ENCODE measurements around the gene GATAD2B. TPM values are rescaled to one million over a fixed set of nuclear protein-coding genes. Genes with fewer than 3 reads are reported as not detected.
A peak's percentile ranks its signal among the peaks of the same experiment; 100 is the strongest.
"Not testable (repeated sequence)": the region's sequence is repeated elsewhere in the genome, so short reads cannot be mapped to it uniquely, and the experiment has no call there.

Gene GATAD2B
- total RNA-seq, 1 donor from 2014 or later = 4.0 TPM

DNA sequence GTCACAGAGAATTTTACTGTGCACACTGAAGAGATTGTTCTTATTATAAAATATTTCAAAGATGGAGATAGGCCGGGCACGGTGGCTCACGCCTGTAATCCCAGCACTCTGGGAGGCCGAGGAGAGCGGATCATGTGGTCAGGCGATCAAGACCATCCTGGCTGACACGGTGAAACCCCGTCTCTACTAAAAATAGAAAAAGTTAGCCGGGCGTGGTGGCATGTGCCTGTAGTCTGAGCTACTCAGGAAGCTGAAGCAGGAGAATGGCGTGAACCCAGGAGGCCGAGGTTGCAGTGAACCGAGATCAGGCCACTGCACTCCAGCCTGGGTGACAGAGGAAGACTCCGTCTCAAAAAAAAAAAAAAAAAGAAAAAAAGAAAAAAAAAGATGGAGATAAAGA, 82.0 kb downstream of the GATAD2B start:
- not testable (repeated sequence) for DNase-seq (ENCODE audit: low read depth in 2 of 2)

DNA sequence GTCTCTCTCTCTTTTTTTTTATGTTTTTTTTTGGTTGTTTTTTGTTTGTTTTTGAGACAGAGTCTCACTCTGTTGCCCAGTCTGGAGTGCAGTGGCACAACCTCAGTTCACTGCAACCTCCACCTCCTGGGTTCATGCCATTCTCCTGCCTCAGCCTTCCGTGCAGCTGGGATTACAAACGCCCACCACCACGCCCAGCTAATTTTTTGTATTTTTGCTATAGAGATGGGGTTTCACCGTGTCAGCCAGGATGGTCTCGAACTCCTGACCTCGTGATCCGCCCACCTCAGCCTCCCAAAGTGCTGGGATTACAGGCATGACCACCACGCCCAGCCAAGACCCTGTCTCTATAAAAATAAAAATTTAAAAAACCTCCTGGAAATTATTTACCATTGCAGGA, 88.8 kb downstream of the GATAD2B start:
- DNase-seq (ENCODE audit: low read depth in 2 of 2) = not testable (repeated sequence)

DNA sequence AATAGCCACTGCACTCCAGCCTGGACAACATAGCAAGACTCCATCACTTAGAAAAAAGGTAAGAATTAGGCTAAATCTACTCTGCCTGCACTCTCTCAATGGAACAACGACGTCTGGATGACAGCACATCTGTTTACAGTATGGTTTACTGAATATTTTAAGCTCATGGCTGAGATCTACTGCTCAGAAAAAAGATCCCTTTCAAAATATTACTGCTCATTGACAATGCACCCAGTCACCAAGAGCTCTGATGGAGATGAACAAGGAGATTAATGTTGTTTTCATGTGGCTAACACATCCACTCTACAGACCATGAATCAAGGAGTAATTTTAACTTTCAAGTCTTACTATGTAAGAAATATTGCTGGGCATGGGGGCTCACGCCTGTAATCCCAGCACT, 89.6 kb downstream of the GATAD2B start:
- DNase-seq (ENCODE audit: low read depth in 2 of 2) = no peak

DNA sequence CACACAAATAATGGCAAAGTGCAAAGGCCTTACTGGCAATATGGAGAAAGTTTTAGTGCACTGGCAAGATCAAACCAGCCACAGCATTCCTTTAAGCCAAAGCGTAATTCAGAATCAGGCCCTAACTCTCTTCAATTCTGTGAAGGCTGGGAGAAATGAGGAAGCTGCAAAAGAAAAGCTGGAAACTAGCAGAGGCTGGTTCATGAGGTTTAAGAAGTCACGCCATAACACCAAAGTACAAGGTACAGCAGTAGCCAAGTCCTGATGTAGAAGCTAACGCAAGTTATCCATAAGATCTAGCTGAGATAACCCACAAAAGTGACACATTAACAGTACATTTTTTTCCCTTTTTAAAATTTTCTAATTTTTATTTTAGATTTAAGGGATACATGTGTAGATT, 90.5 kb downstream of the GATAD2B start:
- no peak for DNase-seq (ENCODE audit: low read depth in 2 of 2)

DNA sequence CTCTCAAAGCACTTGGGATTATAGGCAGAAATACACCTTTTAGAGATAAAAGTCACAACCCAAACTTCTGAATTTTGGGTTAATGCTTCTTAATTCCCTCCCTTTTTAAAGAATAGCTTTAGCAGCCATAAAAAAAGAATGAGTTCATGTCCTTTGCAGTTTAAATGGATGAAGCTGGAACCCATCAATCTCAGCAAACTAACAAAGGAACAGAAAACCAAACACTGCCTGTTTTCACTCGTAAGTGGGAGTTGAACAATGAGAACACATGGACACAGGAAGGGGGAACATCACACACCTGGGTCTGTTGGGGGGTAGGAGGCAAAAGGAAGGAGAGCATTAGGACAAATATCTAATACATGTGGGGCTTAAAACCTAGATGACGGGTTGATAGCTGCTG, 91.7 kb downstream of the GATAD2B start:
- no peak for DNase-seq (ENCODE audit: low read depth in 2 of 2)

DNA sequence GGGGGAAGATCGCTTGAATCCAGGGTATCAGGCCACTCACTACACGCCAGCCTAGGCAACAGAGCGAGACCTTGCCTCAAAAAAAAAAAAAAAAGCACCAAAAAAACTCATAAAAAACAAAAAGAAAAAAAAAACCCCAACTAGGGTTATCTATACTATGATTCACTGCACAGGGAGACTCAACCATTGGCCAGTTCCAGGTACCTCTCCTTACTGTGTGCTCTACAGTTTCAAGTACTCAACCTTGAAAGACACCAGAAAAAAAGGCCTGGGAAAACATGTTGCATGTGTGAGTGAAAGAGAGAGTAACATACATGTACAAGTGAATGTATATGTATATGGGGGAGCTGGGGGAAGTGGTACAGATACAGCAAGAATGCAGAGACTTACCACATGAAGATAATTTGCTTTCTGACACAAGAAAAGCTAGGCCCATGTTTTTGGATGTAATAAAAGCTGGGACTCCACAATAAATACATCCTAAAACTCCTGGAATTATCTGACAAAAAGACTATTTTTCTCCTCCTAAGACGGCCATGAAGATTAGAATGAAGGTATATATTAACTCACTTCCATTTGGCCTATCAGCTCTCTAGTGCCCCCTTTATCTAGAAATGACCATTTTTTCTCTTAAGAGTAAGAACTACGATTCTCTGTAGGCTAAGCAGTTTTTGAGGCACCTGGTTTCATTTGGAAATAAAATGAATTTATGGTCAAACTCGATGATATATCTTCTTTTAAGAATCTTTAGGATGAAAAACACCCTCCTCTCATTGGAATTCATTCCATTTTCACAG, 95.4 kb downstream of the GATAD2B start:
- no peak for DNase-seq (ENCODE audit: low read depth in 2 of 2)

DNA sequence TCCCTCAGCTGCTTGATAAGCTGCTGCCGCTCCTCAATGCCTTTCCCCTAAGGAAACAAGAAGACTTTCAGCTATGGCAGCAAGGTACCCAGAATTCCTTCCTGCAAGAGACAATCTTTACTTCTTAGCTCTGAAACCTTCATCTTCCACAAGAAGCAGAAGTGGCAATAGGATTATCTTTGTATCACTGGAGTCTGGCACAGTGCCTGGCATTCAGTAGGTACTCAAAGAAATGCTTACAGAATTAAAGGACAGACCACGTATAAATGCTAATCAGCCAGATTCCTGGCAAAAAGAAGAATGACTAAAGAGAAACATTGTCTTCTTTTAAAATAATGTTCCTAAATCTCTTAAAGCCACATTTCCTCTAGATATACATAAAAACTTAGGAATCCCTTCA, 103.9 kb downstream of the GATAD2B start:
- DNase-seq (ENCODE audit: low read depth in 2 of 2) = no peak

DNA sequence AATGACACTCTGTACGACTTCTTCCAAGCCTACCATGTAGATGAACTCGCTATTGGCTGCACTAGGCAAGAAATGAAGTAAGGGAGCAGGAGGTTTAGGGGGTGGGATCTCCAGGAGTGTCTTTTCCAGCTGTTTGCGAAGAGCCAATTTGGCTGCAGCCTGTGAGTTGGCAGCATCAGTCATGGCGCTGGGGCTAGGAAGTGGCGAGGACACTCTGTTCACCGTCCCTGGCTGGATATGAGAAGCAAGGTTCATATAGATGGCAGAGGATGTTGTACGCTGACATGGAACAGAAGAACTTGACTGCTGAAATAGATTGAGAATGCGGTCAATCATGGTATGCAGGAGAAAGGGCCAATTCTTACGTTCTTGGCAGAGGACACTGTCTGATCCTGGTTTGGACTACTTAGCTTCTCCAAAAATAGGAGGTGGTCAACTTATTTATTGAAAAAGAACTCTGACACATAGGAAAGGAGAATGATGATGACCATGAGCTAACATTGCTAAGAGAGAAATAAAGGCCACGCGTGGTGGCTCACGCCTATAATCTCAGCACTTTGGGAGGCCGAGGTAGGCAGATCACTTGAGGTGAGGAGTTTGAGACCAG, 106.4 kb downstream of the GATAD2B start:
- DNase-seq (ENCODE audit: low read depth in 2 of 2) = no peak

DNA sequence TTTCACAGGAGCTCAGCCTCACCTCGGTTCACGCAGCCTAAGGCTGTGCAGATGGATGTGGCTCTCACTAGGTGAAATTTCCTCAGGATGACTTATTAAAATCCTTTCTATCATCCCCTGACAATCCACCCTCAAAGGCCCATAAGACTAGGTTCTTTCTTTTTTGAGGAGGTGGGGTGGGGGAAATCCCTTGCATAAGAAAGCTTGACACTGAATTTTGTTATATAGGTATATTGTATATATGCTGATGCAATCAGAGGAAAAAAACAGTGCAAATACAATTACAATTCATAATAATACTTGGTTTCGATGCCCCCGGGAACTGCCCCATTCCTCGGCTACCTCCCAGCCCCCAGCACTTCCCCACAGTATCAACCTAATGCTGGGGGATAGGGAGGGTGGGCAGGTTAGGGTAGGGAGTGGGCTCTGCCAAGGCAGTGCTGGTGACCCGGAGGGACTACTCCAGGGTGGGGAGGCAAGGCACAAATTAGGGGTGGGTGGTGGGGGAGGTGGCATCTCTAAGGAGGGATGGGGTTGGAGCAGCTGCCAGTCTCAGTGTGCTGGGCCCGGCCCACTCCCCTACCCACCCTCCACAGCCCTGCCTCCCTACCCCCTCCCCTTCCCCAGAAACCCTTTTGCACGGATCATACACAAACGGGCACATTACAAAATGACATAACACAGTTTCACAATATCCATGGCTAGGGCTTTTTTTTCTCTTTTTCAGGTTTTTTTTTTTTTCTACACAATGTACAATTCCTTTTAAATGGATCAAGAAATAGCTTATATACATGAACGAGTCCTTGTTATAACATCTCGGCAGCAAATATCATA, 116.7 kb downstream of the GATAD2B start:
- no peak for DNase-seq (ENCODE audit: low read depth in 2 of 2)

DNA sequence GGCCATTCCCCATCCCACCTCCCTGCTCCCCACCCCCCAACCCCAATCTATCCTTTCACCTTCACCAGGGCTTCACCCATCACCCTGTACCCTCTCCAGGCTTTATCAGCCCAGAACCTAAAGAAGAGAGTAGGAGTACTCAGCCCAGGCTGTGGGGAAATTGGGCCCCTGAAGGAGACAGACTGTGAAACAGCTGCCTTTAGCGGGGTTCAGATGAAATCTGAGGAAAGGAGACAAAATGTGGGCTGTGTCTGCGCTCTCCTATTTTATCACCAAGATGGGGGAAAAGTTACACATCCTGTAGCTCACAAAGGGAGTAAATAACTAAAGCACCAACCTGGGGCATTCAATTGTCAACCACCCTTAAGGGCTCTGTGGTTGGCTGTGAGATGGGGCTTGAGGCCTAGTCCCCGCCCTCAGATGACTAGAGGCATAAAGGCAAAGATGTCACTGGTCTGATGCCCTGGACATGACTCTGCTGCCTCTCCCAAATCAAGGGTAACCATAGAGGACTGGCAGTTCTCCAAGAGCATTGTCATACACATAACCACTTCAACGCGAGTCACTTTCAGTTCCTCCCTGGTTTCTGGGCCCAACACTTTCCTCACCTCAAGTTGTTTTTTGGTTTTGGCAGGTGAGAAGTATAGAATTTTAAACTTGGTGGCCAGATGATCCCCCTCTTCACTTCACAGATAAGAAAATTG, 117.6 kb downstream of the GATAD2B start:
- DNase-seq (ENCODE audit: low read depth in 2 of 2) = peak in 1 of 2 donors; percentile 21

DNA sequence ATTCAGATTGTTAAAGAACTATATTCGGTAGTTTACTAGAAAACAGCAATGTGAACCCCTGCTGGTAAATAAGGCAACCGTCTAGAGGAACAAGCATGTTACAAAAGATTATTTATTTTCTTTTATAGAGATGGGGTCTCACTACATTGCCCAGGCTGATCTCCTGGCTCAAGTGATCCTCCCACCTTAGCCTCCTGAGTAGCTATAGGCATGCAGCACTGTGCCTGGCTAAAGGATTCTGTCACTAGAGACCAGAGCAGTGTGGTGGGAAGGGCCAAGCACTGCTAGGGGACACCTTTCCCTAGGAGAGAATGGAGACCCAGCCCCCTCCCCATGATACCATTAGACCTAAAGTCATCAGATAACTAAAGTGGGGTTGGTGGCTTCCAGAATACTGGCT, 118.7 kb downstream of the GATAD2B start:
- no peak for DNase-seq (ENCODE audit: low read depth in 2 of 2)

DNA sequence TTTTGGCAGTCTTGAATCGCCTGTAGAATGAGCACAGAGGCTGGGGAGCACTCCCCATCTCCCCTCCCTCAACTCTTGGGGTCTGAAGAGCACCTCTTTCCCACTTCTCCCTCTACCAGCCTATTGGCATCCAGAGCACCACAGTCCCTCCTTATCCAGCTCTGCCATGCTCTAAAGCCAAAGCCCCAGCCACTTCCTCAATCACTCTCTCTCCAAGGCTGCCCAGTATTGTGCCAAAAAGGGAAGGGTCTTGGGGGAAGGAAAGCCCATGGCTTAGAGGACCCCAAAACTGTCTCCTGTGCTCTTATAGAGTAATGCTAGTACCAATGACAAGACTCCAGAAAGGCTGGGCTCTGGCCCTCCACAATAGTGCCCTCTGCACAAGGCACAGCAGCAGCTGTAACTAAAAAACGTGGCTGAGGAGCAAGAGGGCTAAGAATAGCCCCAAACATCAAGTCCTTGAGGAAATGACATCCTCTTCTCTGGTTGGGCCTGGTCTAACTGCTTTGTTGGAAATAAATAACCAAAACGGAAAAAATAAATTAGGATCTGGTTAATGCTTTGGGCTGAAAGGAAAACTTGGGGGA, 119.2 kb downstream of the GATAD2B start:
- no peak for DNase-seq (ENCODE audit: low read depth in 2 of 2)

DNA sequence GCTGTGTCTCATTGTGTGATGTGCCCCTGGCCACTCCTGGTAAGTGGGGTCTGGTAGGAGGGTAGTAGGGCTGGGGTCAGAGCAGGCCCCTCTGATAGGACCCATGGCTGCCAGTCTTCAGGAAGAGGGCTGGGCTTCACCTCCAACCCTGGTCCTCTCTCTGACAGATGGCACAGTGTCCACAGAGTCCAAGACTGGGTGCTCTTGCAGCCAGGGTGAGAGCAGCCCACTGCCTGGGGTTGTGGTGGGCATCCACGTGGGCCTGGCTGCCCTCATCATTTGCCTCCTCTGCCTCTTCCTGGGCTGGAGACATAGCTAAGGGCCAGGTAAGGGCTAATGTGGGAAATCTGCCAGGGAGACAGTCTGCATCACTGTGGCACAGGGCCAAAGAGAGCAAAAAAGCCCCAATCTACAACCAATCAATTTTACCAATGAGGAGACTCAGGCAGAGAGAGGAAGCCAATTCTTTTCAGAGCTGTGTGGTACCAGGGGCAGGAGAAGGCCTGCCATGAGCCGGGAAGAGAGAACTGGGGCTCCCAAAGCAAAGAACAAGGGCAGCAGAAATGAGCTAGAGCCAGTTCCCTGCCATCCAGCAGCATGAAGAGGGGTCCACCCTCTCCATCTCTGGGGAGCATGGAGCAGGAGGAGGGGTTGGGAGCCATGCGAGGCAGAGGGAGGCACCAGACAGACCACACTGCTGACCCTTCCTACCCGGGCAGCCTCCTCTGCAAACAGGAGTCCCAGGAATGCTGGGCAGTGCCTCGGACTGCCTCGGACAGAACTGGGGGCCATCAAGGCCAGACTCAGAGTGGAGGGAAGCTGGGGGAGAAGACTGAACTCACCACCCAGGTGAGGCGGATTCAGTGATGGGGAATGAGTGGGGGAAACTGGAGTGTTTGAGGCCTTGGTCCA, 120.7 kb downstream of the GATAD2B start:
- DNase-seq (ENCODE audit: low read depth in 2 of 2) = no peak

DNA sequence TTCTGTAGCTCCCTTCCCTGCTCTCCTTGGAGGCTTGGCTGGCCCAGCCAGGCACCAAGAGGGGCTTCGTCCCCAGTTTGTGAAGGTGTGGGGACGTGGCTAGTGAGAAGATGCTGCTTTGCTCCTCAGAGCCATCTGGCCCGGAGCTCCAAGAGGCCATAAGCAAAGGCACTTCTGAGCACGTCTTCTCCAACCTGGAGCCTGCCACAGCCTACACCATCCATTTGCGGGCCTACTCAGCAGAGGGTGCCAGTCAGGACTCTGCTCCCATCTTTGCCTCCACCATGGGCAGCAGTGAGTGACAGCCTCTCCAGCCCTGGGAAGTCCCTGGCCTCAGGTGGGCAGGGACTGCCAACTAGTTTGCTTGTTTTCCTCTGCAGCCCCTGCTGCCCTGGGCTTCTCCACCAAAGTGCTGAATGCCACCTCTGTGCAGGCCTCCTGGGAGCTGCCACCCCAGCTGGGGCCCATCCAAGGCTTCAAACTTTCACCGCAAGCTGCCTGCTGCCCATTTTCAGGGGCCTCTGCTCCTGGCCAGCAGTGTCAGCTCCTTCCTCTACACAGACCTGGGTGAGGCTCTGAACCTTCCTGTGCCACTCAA, 121.6 kb downstream of the GATAD2B start:
- no peak for DNase-seq (ENCODE audit: low read depth in 2 of 2)

DNA sequence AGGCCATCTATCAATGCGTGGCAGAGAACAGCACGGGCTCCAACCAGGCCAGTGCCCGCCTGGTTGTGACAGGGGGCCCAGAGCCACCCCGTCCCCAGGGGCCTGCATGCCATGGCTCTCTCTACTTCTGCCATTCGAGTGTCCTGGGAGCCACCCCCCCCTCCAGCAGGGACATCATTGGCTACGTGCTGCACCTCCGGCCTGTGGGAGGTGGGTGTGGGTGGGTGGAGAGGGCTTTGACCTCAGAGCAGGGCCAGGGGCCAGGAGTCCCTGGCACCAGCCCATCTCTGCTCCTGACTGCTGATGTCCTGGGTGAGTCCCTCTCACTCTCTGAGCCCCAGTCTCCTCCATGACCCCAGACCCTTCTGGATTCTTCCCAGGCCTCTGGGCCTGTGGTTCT, 122.3 kb downstream of the GATAD2B start:
- DNase-seq (ENCODE audit: low read depth in 2 of 2) = no peak

DNA sequence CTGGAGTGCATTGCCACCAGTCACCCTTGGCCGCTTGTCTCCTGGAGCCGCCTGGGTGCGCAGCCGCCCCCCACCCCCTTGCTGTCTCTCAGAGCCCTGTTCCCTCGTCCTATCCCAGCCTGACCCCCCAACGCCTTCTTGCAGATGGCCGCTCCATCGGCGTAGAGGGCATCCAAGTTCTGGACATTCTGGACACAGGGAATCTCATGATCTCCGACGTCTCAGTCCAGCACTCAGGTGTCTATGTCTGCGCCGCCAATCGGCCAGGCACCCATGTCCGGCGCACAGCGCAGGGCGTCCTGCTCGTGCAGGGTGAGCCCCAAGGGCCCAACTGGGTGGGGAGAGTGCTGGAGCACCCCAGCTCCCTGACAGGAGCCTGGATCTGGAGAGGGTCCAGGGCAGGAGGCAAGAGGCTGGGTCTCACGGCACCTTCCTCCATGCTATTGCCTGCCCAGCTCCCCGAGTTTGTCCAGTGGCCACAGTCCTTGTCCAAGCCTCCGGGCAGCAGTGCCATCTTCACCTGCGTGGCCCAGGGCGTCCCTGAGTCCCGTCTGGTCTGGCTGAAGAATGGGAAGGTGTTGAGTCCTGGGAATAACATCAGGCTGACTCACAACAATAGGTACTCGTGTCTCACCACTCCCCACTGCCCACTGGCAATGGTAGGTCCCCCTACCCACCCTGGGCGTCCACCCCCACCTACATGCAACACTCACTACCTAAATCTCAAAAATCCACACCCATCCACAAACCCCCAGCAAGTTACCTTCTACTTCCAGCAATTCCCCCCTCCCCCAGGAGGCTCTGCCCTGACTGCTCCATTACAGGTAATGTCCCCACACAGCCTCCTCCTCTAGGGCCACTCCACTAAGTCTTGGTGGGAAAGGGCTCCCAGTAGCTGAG, 123.0 kb downstream of the GATAD2B start:
- DNase-seq (ENCODE audit: low read depth in 2 of 2) = no peak

DNA sequence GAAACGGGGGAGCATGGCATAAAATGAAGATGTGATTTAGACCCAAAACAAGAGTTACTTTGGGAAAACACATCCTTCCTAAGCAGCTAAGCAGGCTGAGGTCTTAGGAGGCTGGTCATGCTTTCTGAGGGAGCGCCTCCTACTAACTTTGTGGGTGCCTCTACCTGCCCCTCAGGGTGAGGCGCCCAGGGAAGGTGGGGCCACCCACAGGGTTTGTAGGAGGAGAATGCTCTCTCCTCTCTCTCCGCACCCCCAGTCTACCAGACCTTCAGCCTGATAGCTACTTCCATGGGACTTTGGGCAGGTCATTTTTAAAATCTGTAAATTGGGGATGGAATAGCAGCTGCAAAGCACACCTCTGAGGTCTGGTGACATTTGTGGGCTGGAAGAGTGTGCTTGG, 123.8 kb downstream of the GATAD2B start:
- DNase-seq (ENCODE audit: low read depth in 2 of 2) = no peak

DNA sequence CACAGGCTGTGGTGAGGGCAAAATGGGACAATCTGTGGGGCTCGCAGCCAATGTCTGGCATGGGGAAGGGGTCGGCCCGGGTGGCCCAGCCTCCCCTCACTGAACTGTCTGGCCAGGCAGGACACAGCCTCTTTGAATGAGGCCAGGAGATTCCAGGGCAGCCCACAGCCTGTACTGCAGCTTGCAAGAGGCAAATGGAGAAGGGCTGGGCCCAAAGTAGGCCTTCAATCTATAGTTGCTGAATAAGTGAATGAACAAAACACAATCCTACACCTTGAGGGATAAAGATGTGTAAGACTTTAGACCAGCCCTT, 124.3 kb downstream of the GATAD2B start:
- DNase-seq (ENCODE audit: low read depth in 2 of 2) = no peak

Data from dermis microvascular lymphatic vessel endothelial cell (primary cell).